NCI-H524 (cell line): Measurements from ENCODE around the gene FAM25G.
"Not testable (repeated sequence)": the region's sequence is repeated elsewhere in the genome, so short reads cannot be mapped to it uniquely, and the experiment has no call there.

Experiments
- DNase-seq, 2 experiments: peaks; one replicate each; lab custom pipeline; 2025; lab: John Stamatoyannopoulos, UW

Gene FAM25G

DNA sequence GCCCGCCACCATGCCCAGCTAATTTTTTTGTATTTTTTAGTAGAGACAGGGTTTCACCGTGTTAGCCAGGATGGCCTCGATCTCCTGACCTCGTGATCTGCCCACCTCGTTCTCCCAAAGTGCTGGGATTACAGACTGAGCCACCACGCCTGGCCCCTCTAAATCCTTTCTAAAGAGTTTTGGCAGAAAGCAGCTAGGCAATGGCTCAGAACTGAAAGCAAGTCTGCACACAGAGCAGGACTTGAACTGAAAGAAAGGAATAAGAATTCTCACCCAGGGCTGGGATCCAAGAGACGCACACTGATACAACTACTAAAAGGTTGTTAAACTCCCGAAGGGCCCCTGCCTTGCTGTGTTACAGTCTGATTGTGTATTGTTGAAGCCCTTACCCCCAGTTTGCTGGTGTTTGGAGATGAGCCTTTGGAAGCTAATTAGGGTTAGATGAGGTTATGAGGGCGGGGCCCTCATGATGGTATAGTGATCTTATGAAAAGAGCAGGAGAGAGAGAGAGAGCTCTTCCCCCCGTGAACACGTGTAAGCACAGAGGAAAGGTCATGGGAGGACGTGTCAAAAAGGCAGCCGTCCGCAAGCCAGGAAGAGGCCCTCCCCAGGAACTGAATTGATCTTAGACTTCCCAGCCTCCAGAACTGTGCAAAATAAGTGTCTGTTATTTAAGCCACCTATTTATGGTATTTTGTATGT is 26.1 kb downstream of the FAM25G start:
- DNase-seq: not testable (repeated sequence)

DNA sequence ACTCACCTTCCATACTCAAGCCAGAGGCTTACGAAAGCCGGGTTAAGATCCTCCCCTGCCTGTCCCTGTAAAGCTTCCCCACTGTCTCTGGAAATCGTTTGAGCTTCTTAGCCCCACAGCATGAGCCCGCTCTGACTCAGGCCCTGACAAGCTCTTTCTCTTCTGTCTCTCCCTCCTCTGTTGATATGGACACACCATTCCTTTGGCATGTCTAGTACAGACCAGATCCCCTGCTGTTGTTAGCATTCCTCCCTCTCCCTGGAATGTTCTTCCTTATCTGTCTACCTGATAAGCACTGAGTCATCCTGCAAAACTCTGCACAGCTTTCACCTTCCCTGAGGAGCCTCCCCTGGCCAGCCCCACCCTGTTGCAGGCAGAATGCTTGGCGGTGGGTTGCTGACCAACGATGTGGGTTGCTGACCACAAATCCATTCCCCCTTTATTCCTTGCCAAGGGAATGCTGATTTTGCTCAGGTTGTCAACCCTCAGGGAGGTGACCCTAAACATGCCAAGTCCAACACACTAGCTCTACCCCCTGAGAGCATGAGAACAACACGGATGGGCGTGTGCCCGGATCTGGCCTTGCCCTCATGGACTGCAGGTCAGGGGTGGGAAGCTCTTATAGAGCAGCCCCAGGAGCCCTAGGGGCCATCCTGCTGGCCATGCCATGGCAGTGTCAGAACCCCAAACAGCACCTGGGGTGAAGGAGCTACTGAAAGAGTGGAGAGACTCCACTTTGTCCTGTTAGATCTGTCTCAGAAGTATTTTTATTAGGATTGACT is 28.7 kb downstream of the FAM25G start:
- not testable (repeated sequence) for DNase-seq

- peak in 1 of 2 experiments; percentile 18 for DNase-seq
Measured at GRCh38 chr10:47461261-47461687, 30.2 kb downstream of the FAM25G start.

- no peak for DNase-seq
Measured at GRCh38 chr10:47458466-47459154, 32.9 kb downstream of the FAM25G start.

GRCh38 chr10:47457826-47458225 is 33.7 kb downstream of the FAM25G start:
- no peak for DNase-seq

GRCh38 chr10:47457528-47457820 is 34.0 kb downstream of the FAM25G start:
- DNase-seq: no peak

DNA sequence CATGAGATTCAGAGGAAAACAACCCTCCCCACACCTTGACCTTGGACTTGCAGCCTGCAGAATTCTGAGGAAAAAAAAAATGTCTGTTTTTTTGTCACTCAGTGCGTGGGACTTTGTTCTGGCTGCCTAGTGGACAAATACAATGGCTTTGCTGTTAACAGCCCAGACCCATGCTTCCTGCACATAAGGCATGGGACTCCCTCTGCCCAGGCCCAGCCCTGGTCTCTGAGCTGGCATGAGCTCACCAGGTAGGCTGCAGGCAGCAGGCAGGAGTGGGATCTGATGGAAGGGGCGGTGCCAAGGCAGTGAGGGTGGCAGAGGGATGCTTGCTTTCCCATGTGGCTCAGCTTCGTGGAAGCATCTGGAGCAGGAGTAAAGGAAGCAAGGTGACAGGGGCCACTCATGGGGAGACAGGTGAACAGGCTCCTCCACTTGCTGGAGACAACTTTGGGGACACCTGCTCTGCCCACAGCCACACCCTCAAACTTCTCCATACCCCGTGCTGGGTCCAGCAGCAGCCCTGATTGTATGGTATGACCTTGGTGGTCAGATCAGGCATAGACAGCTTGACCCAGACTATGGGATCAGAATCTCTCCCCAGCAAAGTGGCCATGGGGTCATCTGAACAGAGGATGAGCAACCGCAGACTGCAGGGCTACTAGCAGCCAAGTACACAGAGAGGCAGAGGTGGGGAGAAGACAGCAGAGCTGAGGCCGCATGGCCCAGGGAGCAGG is 34.5 kb downstream of the FAM25G start:
- no peak for DNase-seq

DNA sequence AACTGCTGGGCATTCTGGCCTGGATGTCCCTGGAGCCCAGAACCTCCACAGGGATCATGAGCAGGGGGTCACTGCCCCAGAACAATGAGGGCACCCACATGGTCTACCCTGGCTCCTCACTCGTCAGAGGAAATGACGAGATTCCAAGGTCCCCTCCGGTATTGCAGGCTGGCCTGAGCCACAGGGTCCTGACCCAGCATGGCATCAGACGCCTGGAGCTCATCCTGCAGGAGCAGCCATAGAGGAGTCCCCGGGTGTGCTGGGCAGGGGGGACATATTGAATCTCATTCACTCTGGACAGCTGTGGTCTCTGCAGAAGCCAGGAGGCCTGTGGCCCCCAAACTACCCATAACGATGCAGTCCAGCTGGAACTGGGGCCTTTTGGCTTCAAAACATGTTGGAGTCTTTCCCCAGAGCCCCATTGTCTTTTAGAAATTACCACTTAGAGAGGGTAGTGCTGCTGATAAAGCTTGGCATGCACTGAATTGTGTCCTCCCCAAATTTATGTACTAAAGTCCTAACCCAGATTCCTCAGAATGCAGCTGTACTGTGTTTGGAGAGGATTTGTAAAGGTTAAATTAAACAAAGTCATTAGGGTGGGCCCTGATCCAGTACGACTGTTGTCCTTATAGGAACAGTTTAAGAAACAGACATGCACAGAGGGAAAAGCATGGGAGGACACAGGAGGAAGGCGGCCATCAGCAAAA is 35.3 kb downstream of the FAM25G start:
- no peak for DNase-seq

DNA sequence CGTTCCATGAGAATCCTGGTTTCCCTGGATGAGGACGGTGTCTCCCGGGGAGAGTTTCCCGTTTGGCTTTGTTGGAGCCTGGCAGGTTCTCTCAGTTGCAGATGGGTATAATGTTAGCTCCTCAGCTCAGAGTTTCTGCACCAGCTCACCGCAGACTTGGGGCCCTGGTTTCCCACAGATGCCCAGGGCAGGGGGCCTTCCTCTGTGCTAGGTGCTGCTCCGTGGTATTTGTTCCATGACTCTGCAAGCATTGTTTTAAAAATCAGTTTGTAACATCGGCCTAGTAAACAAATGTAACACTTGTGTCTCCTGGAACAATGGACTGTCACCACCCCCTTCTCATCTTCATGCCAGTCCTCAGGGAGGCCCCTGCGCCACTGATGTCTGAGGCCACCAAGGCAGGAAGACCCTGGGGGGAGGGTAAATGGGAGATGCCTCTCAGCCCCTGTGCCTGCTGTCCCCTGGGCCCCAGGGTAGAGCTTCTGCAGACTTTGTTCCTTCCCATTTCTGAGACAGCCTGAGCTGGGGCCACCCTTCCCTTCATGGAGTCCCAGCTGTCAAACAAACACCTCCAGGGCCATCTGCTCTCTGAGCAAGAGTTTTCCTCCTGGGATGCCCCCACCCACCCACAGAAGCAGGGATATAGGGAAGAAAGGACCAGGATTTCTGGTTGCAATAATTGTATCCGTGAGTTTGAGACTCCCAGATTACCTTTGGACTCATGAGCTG is 36.0 kb downstream of the FAM25G start:
- DNase-seq: peak in 1 of 2 experiments; percentile 30

DNA sequence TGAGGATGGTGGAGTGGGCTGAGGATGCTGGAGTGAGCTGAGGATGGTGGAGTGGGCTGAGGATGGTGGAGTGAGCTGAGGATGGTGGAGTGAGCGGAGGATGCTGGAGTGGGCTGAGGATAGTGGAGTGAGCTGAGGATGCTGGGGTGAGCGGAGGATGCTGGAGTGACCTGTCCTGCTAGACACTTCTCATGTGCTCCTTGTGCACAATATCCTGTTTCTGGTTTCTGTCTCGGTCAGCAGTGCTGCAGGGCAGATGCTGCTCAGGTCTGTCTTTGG is 36.8 kb downstream of the FAM25G start:
- DNase-seq: no peak

- no peak for DNase-seq
Measured at GRCh38 chr10:47454008-47454779, 37.3 kb downstream of the FAM25G start.

- no peak for DNase-seq
Measured at GRCh38 chr10:47453141-47454007, 38.1 kb downstream of the FAM25G start.

GRCh38 chr10:47452495-47453140 is 38.9 kb downstream of the FAM25G start:
- peak in 1 of 2 experiments; percentile 2 for DNase-seq

GRCh38 chr10:47451998-47452494 is 39.5 kb downstream of the FAM25G start:
- DNase-seq: no peak

- DNase-seq: no peak
Measured at GRCh38 chr10:47451273-47451997, 40.1 kb downstream of the FAM25G start.

DNA sequence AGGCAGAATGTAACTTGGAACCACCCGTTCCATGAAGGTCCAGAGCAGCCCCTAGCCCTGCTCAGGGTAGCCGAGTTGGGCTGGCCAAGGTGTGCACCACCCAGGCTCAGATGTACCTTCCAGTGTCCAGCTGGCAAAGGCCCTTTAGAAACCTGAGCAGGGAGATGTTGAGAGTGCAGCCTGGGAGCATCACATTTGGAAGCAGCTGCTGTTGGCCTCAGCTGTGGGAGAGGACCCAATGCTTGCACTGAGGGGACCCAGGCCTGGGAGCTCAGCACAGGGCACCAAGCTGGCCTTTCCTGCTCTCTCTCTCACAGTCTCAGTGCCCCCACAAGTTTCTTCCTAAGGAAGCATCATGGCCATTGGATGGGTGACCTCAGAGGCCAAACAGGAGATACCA is 41.1 kb downstream of the FAM25G start:
- DNase-seq: no peak

DNA sequence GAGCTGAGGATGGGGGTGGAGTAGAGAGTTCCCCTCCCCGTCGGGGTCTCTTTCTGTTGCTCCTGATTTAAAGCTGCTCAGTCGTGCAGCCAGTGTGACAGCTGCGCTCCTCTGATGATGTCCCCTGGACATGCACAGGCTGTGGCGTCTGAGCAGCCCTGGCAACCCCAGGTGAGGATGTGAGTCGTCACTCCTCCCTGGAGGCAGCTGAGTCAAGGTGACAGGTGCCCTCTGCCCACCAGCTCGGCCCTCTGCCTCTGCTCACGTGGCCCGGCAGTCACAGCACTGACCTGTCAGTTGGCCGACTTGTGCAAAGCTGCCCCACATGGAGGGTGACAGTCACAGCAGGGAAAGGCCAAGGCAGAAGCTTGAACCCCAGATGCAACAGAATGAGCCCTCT is 41.5 kb downstream of the FAM25G start:
- DNase-seq: no peak
